GM18526 (cell line): Measurements from ENCODE around the gene SHROOM4.

Experiments
- POLR2A ChIP-seq: IDR thresholded peaks from 3 replicates; pipeline ENCODE4 v1.6.1; 2011; ENCODE audit not compliant: insufficient read length; ENCODE audit errors: extremely low read depth

The SHROOM4 gene

DNA sequence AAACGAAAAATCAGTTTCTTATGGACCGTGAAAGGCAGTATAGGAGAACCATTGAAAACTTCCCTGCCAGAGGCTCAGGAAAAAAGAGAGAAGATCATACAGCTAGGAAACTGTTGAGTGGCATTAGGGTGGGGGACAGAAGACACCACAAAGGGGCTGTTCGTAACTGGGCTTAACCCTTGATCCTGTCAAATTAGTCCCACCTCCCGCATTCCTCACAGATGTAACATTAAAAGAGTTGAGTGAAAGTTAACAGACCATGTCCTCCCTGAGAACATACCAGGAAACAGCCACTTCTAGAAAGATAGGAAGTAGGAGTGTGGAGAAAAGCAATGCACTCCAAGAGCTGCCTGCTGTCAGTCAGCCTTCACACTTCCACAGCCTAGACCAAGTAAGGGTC, 8.7 kb downstream of the SHROOM4 start:
- no peak for TF ChIP-seq POLR2A

DNA sequence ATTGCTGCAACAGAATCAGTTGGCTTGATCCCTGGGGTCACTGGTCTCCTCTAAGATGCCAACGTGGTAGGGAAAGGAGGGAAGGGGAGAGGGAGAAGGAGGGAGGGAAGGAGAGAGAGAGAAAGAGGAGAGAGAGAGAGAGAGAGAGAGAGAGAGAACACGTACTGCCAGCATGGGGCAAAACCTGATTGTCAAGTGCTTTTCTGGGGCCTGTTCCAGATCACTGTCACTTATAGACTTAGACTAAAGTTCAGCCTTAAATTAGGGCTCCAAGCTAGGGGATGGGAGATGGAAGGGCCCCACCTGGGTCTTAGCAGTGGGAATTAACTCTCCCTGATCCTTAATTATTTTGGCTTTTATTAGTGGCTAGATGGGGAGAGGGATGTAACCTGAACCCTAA, 12.9 kb downstream of the SHROOM4 start:
- no peak for TF ChIP-seq POLR2A

DNA sequence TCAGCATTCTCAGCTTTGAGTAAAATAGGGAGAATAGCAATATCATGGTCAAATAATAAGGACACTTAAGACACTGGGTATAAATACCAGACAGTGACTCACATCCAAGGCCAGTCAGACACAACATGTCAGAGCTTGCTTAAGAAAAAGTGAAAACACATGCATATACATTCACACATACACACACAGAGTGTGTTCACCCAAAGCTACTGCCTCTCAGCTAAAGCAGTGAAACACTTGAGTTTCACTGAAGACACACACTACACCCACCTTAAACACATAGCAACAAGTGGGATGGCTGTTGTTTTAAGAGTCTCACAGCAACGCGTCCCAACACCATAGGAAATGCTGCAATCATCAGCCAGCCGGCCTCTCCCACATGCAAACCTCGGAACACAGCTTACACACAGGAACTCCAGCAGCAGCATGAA, 14.4 kb downstream of the SHROOM4 start:
- TF ChIP-seq POLR2A: no peak

DNA sequence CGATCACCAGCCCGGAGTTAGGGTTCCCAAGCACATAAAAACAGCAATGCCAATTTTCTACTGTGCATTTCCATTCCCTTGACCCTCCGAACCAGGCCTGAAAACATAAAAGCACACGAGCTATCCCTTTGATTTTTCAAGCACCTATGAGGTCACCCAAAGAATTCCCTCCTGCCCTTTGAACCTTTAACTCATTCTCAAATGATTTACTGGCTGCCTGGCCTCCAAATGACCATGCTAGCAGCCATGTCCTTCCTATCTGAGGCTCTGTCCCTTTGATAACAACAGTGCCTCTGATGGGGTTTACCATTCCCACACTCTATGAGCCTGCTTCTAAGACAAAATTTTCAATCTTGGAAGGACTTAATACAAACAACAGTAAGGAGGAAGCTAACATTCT, 15.2 kb downstream of the SHROOM4 start:
- TF ChIP-seq POLR2A: no peak

DNA sequence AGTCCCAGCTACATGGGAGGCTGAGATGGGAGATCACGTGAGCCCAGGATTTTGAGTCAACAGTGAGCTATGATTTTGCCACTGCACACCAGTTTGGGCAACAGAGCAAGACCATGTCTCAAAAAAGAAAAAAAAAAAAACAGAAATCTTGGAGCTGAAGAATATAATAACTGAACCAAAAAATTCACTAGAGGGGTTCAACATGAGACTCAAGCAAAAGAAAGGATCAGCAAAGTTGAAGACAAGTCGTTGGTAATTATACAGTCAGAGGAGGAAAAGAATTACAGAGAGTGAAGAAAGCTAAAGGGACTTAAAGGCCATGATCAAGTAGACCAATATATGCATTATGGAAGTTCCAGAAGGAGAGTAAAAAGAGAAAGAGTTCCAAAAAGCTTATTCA, 26.9 kb downstream of the SHROOM4 start:
- no peak for TF ChIP-seq POLR2A

DNA sequence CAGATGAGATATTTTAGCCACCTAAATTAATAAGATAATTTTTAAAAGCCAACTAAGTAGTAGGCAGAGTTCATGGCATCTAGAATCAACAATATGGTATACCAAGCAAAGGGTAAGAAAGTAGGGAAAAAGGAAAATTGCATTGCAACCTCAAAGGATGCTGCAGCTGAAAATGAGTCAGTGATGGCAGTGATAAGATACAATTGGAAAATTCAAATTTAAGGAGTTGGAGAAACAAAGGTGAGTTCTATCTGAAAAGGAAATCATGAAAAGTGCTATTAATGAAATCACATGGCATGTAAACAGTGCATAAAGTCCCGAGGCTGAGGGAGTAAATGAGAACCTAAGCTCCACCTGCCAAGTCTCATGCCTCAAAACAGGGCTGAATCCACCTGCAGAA, 33.9 kb downstream of the SHROOM4 start:
- TF ChIP-seq POLR2A: no peak

DNA sequence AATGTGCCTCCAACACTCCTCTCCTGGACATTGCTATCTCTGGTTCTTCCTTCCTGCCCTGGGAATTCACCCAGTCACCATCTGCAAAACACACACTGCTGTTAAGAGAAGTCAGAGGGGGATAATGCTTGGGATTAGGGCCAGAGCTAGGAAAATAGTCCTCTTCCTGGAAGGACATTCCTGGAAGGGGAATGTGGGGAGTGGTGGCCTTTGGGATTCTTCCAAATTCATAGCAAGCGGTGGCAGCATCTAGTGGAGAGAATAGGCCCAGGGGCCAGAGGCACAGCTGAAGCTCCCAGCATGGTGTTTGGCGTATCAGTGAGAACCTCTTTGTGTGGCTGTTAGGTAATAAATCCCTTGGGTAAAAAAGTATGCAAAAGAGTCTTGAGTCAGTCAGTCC, 34.3 kb downstream of the SHROOM4 start:
- no peak for TF ChIP-seq POLR2A

DNA sequence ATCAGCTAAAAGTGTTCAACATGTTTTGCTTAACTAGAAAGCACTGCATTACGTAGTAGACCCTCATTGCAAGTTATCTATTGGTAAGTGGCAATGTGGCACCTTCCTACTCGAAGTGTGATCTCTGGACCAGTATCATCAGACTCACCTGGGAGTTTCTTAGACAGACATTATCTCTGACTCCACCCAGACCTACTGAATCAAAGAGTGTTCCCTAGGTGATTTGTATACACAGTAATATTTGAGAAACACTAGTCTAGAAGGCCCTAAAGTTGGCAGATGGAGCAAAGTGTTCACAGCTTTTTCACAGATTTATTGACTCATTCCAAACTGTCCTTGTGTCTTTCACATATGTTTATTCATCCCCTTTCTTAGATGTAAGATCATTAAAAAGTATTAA, 35.7 kb downstream of the SHROOM4 start:
- no peak for TF ChIP-seq POLR2A

DNA sequence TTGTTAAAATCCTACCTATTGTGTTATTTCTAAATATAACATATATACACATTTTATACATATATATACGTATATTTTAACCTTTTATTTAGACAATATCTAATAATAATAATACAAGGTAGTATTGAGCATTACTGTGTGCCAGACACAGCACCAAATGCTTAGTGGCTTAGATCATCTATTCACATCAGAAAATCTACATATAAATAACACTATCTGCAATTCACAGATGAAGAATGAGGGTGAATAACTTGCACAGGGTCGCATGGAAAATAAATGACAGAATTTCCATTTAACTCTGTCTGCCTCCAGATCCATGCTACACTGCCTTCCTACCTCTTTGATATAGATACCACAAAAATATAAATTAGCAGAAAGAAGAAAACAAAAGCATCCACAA, 37.7 kb downstream of the SHROOM4 start:
- TF ChIP-seq POLR2A: no peak

DNA sequence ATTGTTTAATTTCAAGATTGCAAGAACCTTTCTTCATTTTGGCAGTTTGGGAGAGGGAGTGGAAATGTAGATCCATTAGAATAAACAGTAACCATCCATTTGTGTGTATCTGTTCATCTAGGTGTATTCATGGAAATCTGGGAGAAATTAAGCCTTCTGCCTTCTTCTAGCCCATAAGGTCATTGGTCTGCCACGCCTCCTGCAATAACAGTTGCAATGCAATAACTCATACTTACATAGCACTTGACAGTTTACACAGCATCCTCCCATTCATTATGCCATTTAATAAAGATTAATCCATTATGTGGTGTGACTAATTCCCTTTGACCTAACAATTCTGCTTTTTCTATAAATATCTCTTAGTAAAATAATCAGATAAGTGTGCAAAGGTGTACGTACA, 42.6 kb downstream of the SHROOM4 start:
- TF ChIP-seq POLR2A: no peak

DNA sequence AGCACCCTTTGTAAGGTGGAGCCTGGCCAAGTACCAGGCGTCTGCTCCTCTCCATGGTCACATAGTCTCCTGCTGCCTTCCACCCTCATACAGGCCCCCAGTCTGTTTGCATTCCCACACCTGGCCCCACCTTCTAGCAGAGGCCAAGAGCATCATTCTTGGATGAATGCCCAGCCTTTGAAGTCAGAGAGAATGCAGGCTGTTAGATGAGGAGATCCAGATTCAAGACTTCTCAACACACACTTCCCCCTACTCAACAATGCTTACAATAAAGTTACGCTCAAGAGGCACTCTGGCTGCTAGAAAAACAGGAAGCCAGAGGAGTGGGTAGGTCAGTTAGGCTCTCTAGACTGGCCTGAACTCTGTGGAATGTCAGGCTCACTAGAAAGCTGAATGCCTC, 43.3 kb downstream of the SHROOM4 start:
- TF ChIP-seq POLR2A: no peak

DNA sequence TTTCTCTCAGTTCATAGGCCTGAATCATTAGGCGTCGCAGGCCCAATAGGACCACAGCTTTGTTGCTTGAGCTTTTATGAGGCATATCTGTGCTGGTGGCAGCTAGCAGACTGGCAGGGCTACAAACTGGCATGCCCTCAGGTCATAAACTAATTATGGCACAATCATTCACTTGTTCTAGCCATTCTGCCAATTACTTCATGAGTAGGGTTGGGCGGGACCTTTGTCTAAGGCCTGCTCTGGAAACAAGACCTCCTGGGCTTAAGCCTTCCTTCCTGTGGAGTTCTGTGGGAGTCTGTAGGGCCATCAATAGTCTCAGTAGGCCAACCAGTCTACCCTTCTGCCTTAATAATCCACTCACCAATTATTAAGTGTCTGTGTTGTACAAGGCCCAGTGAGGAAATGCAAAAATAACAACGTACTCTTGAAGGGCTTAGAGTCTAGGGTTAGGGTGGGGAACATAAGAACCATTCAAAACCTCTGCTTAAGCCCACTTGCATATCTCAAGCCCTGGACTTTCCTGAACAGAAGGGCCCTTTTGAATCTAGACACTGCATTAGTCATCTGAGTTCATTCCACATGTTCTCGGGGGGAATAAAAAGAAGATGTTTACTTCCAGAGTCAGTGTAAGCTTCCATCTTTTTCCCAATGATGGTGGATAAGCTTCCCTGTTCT, 44.5 kb downstream of the SHROOM4 start:
- no peak for TF ChIP-seq POLR2A

DNA sequence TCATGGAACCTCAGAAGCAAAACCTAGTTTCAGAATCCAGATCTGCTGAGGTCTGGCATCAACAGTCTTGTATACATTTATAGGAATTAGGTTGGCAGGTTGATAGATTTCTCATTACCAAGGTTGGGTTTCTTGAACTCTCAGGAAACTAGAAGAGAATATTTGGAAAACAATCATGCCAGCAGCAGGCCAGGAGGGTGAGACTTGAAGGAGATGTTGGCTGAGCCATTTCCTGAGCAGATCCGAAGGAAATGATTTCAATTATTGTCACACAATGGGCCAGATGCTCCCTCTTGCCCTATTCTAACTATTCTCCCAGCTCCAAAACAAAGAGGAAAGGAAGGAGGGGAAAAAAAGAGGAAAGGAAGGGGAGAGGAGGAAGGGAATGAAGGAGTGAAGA, 45.2 kb downstream of the SHROOM4 start:
- TF ChIP-seq POLR2A: no peak

DNA sequence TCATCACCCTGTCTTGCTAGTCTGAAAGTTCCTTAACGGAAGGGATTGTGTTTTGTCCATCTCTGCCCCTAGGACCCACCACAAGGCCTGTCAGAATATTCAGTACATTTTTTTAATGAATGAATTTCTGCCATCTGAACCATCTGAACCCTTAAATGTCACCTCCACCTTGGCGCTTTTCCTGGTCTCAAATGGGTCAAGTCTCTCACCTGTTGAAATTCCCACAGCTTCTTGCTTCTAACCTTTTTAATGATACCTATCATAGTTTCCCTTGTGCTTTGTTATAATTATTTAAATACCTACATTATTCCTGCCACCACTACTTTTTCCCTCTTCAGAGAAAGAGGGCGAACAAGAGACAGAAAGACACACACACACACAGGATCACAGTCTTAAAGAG, 48.0 kb downstream of the SHROOM4 start:
- no peak for TF ChIP-seq POLR2A

DNA sequence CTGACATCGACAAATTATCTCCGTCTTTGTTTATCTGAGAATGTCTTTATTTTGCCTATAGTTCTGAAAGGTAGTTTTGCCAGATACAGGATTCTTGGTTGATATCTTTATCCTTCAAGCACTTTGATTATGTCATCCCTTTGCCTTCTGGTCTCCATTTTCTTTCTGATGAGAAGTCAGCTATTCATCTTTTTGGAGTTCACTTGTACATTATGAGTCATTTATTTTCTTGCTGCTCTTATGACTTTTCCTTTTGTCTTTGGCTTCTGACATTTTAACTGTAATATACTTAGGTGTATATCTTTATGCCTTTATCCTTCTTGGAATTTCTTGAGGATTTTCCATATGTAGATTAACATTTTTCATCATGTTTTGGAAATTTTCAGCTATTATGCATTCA, 51.4 kb downstream of the SHROOM4 start:
- TF ChIP-seq POLR2A: no peak

DNA sequence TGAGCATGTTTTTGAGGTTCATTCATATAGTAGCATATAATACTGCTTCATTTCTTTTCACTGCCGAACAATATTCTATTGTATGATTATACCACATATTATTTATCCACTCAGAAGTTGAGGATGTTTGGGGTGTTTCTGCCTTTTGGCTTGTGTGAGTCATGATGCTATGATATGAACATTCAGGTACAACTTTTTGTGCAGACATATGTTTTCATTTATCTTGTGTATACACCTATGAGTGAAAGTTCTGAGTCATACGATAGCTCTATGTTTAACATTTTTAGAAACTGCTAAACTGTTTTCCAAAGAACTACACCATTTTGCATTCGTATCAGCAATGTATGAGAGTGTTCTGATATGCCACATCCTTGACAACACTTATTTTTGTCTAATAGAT, 57.7 kb downstream of the SHROOM4 start:
- no peak for TF ChIP-seq POLR2A

DNA sequence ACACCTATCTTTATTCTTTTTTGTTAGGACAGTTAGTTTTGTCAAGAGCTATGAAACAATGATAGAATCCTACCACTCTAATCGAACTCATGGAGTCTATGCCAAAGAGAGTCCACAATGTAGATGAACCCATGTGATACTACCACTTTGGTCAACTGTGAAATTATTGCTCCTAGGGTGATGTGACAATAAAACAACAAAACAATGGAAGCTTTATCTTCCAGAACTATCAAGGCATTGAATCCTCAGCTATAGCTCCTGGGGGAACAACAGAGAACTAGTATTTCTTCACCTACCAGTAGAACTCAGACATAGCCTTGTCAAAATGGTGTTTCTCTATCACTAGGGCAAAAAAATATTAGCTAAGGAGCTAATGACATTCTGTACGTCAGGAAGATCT, 62.9 kb downstream of the SHROOM4 start:
- no peak for TF ChIP-seq POLR2A

DNA sequence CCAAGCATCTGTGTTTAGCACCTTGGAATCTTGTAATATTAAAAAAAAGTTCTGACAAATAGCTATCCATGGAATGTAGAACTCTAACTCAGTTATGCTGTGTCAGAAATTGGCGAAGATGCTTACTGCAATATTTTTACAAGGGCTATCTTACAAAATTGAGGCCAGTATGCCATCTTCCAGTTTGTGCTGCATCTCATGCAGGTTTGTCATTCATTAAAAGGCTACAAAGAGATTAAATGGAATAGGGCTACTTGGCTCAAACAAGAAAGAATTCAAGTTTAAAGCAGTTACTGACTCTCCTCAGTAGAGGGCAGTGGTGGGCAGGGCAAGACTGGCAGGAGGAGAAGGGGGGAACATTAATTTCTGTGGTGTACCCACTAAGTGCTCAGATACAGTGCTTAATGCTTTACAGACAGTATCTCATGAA, 66.5 kb downstream of the SHROOM4 start:
- no peak for TF ChIP-seq POLR2A

DNA sequence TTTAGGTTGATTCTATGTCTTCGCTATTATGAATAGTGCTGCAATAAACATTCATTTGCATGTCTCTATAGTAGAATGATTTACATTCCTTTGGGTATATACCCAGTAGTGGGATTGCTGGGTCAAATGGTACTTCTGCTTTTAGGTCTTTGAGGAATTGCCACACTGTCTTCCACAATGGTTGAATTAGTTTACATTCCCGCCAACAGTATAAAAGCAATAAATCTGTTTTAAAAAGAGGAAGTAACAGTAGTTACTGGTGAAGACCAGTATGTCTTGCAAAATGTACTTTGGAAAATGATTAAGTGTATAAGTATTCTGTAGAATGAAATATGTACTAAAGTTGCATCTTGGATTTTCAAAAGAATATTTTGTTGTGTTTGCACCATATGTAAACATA, 77.3 kb downstream of the SHROOM4 start:
- TF ChIP-seq POLR2A: no peak
